Large intestine (tissue), 12 donors: ENCODE measurements around the gene DACT3. TPM values are rescaled to one million over a fixed set of nuclear protein-coding genes. Genes with fewer than 3 reads are reported as not detected.
A peak's percentile ranks its signal among the peaks of the same experiment; 100 is the strongest.

Experiments
- DNase-seq, 2 donors: peaks; one replicate each; pipeline versions ENCODE4 v3.0.0 to v3.0.0-alpha.2; 2013
- H3K27ac ChIP-seq: one replicate; pipeline ENCODE4 v1.5.1; 2013; ENCODE audit warnings: low read length
- H3K27me3 ChIP-seq: 2 replicates; pipeline ENCODE4 v1.6.1; 2013; ENCODE audit warnings: low read length; ENCODE audit not compliant: control insufficient read depth, insufficient read depth
- H3K36me3 ChIP-seq: 2 replicates; pipeline ENCODE4 v1.6.1; 2013; ENCODE audit warnings: low read length; ENCODE audit not compliant: control insufficient read depth, insufficient read depth
- H3K4me1 ChIP-seq: one replicate; pipeline ENCODE4 v1.6.1; 2013; ENCODE audit warnings: low read length; ENCODE audit not compliant: control insufficient read depth, insufficient read depth
- H3K4me3 ChIP-seq: one replicate; pipeline ENCODE4 v1.5.1; 2013; ENCODE audit warnings: low read length
- H3K9me3 ChIP-seq: one replicate; pipeline ENCODE4 v1.6.1; 2013; ENCODE audit warnings: mild to moderate bottlenecking, low read depth, low read length, moderate library complexity; ENCODE audit not compliant: control insufficient read depth
- WGBS: methylation state at CpG from one replicate; pipeline ENCODE4 v1.1.5; 2013; ENCODE audit warnings: low lambda C conversion rate; ENCODE audit not compliant: insufficient coverage; 5-methylcytosine and 5-hydroxymethylcytosine counted together
- long read RNA-seq, 11 donors: transcript quantifications; one replicate each; lab custom pipeline, GENCODE V29; 2026
- polyA plus RNA-seq: library from polyadenylated mRNA; unstranded; fragments of 120-200 nt; gene quantifications from one replicate; pipeline ENCODE4 v1.2.1, GENCODE V29; 2013

Gene DACT3
- polyA plus RNA-seq, result 13.7 TPM
- long read RNA-seq, donor 1, partial matches to known transcripts, result 0 of 3 reads
- long read RNA-seq, donor 1, other reads (novel, unspliced or antisense), result 0 of 3 reads
- long read RNA-seq, donor 2, transcript DACT3-202 (4 exons, 2,834 nt), result major isoform, 6 of 8 reads
- long read RNA-seq, donor 2, partial matches to known transcripts, result 0 of 8 reads
- long read RNA-seq, donor 2, other reads (novel, unspliced or antisense), result 0 of 8 reads
- long read RNA-seq, donor 3, partial matches to known transcripts, result 0 of 5 reads
- long read RNA-seq, donor 3, other reads (novel, unspliced or antisense), result 0 of 5 reads
- long read RNA-seq, donor 4, result 0 reads
- long read RNA-seq, donor 5, transcript DACT3-202 (4 exons, 2,834 nt), result major isoform, 12 of 12 reads
- long read RNA-seq, donor 5, partial matches to known transcripts, result 0 of 12 reads
- long read RNA-seq, donor 5, other reads (novel, unspliced or antisense), result 0 of 12 reads
- long read RNA-seq, donor 6, transcript DACT3-202 (4 exons, 2,834 nt), result major isoform, 5 of 5 reads
- long read RNA-seq, donor 6, partial matches to known transcripts, result 0 of 5 reads
- long read RNA-seq, donor 6, other reads (novel, unspliced or antisense), result 0 of 5 reads
- long read RNA-seq, donor 7, transcript DACT3-202 (4 exons, 2,834 nt), result major isoform, 13 of 13 reads
- long read RNA-seq, donor 7, partial matches to known transcripts, result 0 of 13 reads
- long read RNA-seq, donor 7, other reads (novel, unspliced or antisense), result 0 of 13 reads
- long read RNA-seq, donor 8, transcript DACT3-202 (4 exons, 2,834 nt), result major isoform, 9 of 10 reads
- long read RNA-seq, donor 8, partial matches to known transcripts, result 0 of 10 reads
- long read RNA-seq, donor 8, other reads (novel, unspliced or antisense), result 0 of 10 reads
- long read RNA-seq, donor 9, transcript DACT3-202 (4 exons, 2,834 nt), result major isoform, 7 of 13 reads
- long read RNA-seq, donor 9, partial matches to known transcripts, result 5 of 13 reads
- long read RNA-seq, donor 9, other reads (novel, unspliced or antisense), result 0 of 13 reads
- long read RNA-seq, donor 10, partial matches to known transcripts, result 0 of 3 reads
- long read RNA-seq, donor 10, other reads (novel, unspliced or antisense), result 0 of 3 reads
- long read RNA-seq, donor 11, transcript DACT3-202 (4 exons, 2,834 nt), result major isoform, 5 of 8 reads
- long read RNA-seq, donor 11, partial matches to known transcripts, result 0 of 8 reads
- long read RNA-seq, donor 11, other reads (novel, unspliced or antisense), result 0 of 8 reads

DNA sequence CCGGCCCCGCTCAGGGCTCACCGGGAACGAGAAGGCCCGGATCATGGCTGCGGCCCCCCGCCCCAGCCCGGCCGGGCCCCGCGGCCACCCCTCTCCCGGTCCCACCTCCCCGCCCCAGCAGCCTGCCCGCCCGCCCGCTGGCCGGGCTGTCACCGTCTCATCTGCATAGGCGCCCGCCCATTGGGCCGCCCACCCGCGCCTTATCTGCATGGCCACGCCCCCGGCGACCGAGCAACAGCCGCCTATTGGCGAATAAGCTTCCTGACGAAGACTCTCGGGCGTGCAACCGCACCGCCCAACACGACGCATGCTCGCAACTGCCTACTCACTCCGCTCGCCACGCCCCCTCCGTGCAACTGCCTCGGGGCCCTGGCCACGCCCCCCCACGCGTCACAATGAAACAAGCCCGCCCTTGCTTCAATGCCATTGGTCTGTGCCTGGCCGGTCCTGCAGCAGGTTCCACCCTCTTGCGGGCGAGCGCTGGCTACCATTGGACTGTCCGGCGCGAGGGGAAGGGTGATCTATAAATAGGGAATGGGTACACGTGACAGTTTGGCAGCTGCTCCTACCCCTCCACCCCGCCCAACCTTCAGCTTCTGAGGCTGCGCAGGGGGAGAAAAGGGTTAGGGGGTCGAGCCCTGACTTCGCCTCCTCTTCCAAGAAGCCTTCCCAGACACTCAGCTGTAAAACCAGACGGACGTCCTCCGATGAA, at the start of gene DACT3:
DACT3 (minus strand) TSS at position 163 of the 712 bp plus-strand sequence; CDS start at position 45, 118 bp downstream.
- Histone ChIP-seq H3K9me3 (peaks cover 4% of the 10 kb centered on the region), H3K27me3 (peaks cover 32% of the 10 kb centered on the region), H3K4me3 (peak within 1 kb of the TSS; percentile 57), H3K36me3 (no peaks in the 10 kb centered on the region), H3K4me1 (peaks cover 14% of the 10 kb centered on the region), H3K27ac (peak within 1 kb of the TSS; percentile 79)
- whole genome bisulfite sequencing, result no CpG with 5 or more reads among the region's 61 CpGs
- DNase-seq, result peak; percentile 100

GRCh38 chr19:46710687-46711086, 49.7 kb upstream of the DACT3 start:
- H3K9me3 ChIP-seq, result no peaks in the 10 kb centered on the region
- peaks cover 4% of the 10 kb centered on the region for H3K4me1 ChIP-seq
- H3K27me3 ChIP-seq, result no peaks in the 10 kb centered on the region
- H3K27ac ChIP-seq, result no peak overlapping the region
- DNase-seq, result no peak
- no CpG with 5 or more reads among the region's 25 CpGs for WGBS
- no peak overlapping the region for H3K4me3 ChIP-seq
- H3K36me3 ChIP-seq, result peaks cover 40% of the 10 kb centered on the region

- H3K4me1 ChIP-seq, result no peaks in the 10 kb centered on the region
- H3K4me3 ChIP-seq, result no peak overlapping the region
- WGBS, result 20% methylated on average over 2 of the region's 21 CpGs
- no peak for DNase-seq
- H3K36me3 ChIP-seq, result peaks cover 70% of the 10 kb centered on the region
- no peaks in the 10 kb centered on the region for H3K9me3 ChIP-seq
- no peaks in the 10 kb centered on the region for H3K27me3 ChIP-seq
- no peak overlapping the region for H3K27ac ChIP-seq
These were observed 43.5 kb upstream of the DACT3 start for GRCh38 chr19:46704379-46705076.

DNA sequence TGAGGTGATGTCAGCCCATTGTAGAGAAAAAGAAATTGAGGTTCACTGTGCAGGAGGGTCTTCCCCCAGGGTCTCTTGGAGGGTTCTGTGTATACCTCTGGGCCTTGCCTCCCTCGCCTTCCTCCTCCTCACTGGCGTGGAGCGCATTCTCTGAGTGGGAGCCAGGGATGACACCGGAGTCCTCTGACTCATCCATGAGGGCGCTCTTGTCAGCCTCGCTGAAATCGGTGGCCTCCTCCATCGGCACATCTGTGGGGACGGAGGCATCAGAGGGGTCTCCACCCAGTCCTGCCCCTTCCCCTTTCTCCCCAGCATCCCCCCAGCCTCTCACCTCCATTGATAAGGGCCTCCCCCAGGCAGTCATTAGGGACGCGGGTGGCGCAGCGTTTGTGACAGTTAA, 39.7 kb upstream of the DACT3 start:
- DNase-seq, result no peak
- H3K36me3 ChIP-seq, result peaks cover 72% of the 10 kb centered on the region
- H3K4me1 ChIP-seq, result peaks cover 4% of the 10 kb centered on the region
- no CpG with 5 or more reads among the region's 13 CpGs for WGBS
- no peaks in the 10 kb centered on the region for H3K9me3 ChIP-seq
- no peak overlapping the region for H3K4me3 ChIP-seq
- H3K27ac ChIP-seq, result no peak overlapping the region
- H3K27me3 ChIP-seq, result no peaks in the 10 kb centered on the region

GRCh38 chr19:46698395-46699321, 37.7 kb upstream of the DACT3 start:
- no peak overlapping the region for H3K27ac ChIP-seq
- DNase-seq, result no peak
- H3K27me3 ChIP-seq, result no peaks in the 10 kb centered on the region
- whole genome bisulfite sequencing, result 86% methylated on average over 1 of the region's 11 CpGs
- no peak overlapping the region for H3K4me3 ChIP-seq
- peaks cover 79% of the 10 kb centered on the region for H3K36me3 ChIP-seq
- H3K9me3 ChIP-seq, result no peaks in the 10 kb centered on the region
- peaks cover 4% of the 10 kb centered on the region for H3K4me1 ChIP-seq

DNA sequence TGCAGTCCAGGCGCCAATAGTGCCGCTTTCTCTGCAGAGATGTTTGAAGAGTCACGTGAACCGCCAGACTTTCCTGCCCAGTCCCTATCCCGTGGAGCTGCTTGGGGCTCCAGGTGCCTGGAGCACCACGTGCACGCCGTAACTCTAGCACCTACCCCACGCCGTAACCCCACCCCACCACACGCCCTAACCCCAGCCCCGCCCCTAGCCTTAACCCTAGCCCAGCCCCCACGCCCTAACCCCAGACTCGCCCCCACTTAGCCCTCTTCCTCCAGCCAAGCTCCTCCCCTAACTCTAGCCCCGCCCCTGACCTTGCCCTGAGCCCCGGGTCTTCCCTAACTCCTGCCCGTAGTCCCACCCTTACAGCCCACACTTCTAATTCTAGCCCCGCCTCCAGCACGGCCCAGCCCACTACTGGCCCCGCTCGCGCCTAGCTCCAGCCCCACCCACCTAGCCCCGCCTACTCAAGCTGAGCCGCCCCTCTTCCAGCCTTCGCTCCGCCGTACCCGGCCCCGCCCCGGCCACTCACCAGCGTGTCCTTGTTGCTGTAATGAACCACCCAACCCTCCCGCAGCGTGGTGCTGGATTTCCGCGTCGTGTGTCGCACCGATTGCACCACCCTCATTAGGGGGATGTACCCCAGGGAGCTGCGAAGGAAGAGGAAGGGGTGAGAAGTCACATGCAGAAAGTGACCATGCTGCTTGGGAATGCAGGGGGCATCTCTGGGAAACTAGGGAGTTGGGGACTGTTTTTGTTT, 36.4 kb upstream of the DACT3 start:
- Histone ChIP-seq H3K27ac (peak overlapping the region; percentile 68), H3K4me1 (peaks cover 4% of the 10 kb centered on the region), H3K4me3 (no peak overlapping the region), H3K9me3 (no peaks in the 10 kb centered on the region), H3K27me3 (no peaks in the 10 kb centered on the region), H3K36me3 (peaks cover 82% of the 10 kb centered on the region)
- peak; percentile 93 to 97 for DNase-seq
- WGBS, result no CpG with 5 or more reads among the region's 39 CpGs

- DNase-seq, result no peak
- no peaks in the 10 kb centered on the region for H3K9me3 ChIP-seq
- peaks cover 4% of the 10 kb centered on the region for H3K4me1 ChIP-seq
- peak overlapping the region; percentile 68 for H3K27ac ChIP-seq
- no peak overlapping the region for H3K4me3 ChIP-seq
- H3K27me3 ChIP-seq, result no peaks in the 10 kb centered on the region
- peaks cover 83% of the 10 kb centered on the region for H3K36me3 ChIP-seq
- WGBS, result no CpG with 5 or more reads among the region's 9 CpGs
These were observed 35.9 kb upstream of the DACT3 start for GRCh38 chr19:46696866-46697203.

DNA sequence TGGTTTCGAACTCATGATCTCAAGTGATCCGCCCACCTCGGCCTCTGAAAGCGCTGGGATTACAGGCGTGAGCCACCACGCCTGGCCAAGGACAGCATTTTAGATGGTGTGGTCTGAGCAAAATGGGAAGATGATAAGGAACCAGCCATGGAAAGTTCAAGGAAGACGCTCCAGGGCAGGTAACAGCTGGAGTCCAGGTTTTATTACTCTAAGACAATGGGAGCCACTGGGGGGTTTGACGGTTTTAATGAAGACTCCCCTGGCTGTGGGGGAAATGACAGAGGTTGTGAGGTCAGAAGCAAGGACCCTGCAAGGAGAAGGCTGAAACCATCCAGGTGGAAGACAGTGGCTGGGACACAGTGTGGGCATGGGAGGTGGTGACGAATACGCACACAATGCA, 35.1 kb upstream of the DACT3 start:
- no peaks in the 10 kb centered on the region for H3K27me3 ChIP-seq
- peaks cover 83% of the 10 kb centered on the region for H3K36me3 ChIP-seq
- no peaks in the 10 kb centered on the region for H3K9me3 ChIP-seq
- no peak for DNase-seq
- H3K4me1 ChIP-seq, result peaks cover 4% of the 10 kb centered on the region
- no CpG with 5 or more reads among the region's 10 CpGs for WGBS
- H3K27ac ChIP-seq, result no peak overlapping the region
- no peak overlapping the region for H3K4me3 ChIP-seq
